ENCODE measurements around the gene TTLL12. TPM values are rescaled to one million over a fixed set of nuclear protein-coding genes. Genes with fewer than 3 reads are reported as not detected.
"Not testable (repeated sequence)": the region's sequence is repeated elsewhere in the genome, so short reads cannot be mapped to it uniquely, and the experiment has no call there.

The TTLL12 gene
- total RNA-seq, 2 experiments from 2014 or later, result 30.4 to 30.6 TPM

DNA sequence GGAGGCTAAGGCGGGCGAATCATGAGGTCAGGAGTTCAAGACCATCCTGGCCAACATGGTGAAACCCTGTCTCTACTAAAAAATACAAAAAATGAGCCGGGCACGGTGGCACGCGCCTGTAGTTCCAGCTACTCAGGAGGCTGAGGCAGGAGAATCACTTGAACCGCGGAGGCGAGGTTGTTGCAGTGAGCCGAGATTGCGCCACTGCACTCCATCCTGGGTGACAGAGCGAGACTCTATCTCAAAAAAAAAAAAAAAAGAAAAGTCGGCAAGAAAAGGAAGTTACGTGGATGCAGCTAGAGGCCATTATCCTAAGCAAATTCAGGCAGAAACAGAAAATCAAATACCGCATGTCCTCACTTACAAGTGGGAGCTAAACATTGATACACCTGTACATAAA lies 40.6 kb downstream of the TTLL12 start:
- ATAC-seq (ENCODE audit: low read depth); H3K27me3 Mint-ChIP-seq; H3K27ac Mint-ChIP-seq; H3K9me3 Mint-ChIP-seq; DNase-seq; H3K36me3 Mint-ChIP-seq; H3K4me3 Mint-ChIP-seq: not testable (repeated sequence)
- peaks cover 22% of the 10 kb centered on the region for H3K4me1 Mint-ChIP-seq
- POLR2A ChIA-PET, result interaction anchor here (0.7 kb wide), 3 partner anchors 18 to 290 kb away, joined by 3 to 5 read pairs (median 3); no protein-coding TSS in a partner anchor

- H3K4me1 Mint-ChIP-seq, result peaks cover 20% of the 10 kb centered on the region
- POLR2A ChIA-PET, result interaction anchor here (0.7 kb wide), 1 partner anchor 289 kb away, joined by 5 read pairs; no protein-coding TSS in a partner anchor
- H3K27ac Mint-ChIP-seq; ATAC-seq (ENCODE audit: low read depth); DNase-seq; H3K36me3 Mint-ChIP-seq; H3K9me3 Mint-ChIP-seq; H3K27me3 Mint-ChIP-seq; H3K4me3 Mint-ChIP-seq: not testable (repeated sequence)
Observed at GRCh38 chr22:43145371-43145770, 41.6 kb downstream of the TTLL12 start.

- peaks cover 20% of the 10 kb centered on the region for H3K4me1 Mint-ChIP-seq
- no peak overlapping the region for H3K27ac Mint-ChIP-seq
- H3K9me3 Mint-ChIP-seq, result no peaks in the 10 kb centered on the region
- H3K4me3 Mint-ChIP-seq, result no peak overlapping the region
- ATAC-seq (ENCODE audit: low read depth) (no peak), DNase-seq (no peak)
- POLR2A ChIA-PET, result no interaction called here
- no peaks in the 10 kb centered on the region for H3K27me3 Mint-ChIP-seq
- H3K36me3 Mint-ChIP-seq, result peaks cover 2% of the 10 kb centered on the region
Observed at GRCh38 chr22:43144949-43145348, 42.0 kb downstream of the TTLL12 start.

- Mint-ChIP-seq H3K4me1 (peaks cover 14% of the 10 kb centered on the region), H3K27me3 (no peaks in the 10 kb centered on the region), H3K9me3 (no peaks in the 10 kb centered on the region), H3K4me3 (peak within 1 kb of the TSS; percentile 83), H3K36me3 (peaks cover 5% of the 10 kb centered on the region), H3K27ac (peak within 1 kb of the TSS; percentile 91)
- POLR2A ChIA-PET, result interaction anchor here (1.2 to 1.9 kb wide), 2 partner anchors 9 to 45 kb away, joined by 5 to 10 read pairs; no protein-coding TSS in a partner anchor
- DNase-seq, result peak; percentile 90
- peak; percentile 81 for ATAC-seq (ENCODE audit: low read depth)
Observed at GRCh38 chr22:43142880-43143562, 43.9 kb downstream of the TTLL12 start, which contains the start of gene MCAT. TSS of gene MCAT (minus strand) at chr22:43143398. CDS start at chr22:43143348, 50 bp downstream.

- Mint-ChIP-seq H3K9me3 (no peaks in the 10 kb centered on the region), H3K36me3 (peaks cover 12% of the 10 kb centered on the region), H3K4me1 (peaks cover 2% of the 10 kb centered on the region), H3K27me3 (no peaks in the 10 kb centered on the region), H3K27ac (no peak overlapping the region), H3K4me3 (no peak overlapping the region)
- DNase-seq, result no peak
- POLR2A ChIA-PET, result no interaction called here
- ATAC-seq (ENCODE audit: low read depth), result no peak
Observed at GRCh38 chr22:43136801-43137200, 50.1 kb downstream of the TTLL12 start.

GRCh38 chr22:43136255-43136654 lies 50.7 kb downstream of the TTLL12 start:
- Mint-ChIP-seq H3K4me1 (peaks cover 2% of the 10 kb centered on the region), H3K27ac (no peak overlapping the region), H3K27me3 (no peaks in the 10 kb centered on the region), H3K36me3 (peaks cover 12% of the 10 kb centered on the region), H3K9me3 (no peaks in the 10 kb centered on the region), H3K4me3 (no peak overlapping the region)
- DNase-seq, result peak; percentile 59
- POLR2A ChIA-PET, result no interaction called here
- peak; percentile 84 for ATAC-seq (ENCODE audit: low read depth)

DNA sequence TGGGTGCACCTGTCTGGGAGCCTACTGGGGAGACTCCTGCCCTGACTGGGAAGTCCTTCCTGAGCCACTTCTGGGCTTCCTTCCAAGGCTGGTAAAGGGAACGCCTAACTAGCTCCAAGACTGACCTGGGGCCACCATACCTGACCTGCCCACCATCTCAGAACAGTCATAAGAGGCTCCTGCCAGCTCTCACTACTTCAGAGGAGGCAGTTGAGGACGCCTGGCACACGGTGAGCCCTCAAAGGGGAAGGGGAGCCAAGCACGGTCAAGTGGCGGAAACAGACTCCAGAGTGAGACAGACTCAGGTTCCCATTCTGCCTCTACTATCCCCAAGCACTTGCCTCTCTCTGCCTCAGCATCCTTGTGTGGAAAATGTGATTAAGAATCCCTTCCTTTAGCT lies 51.4 kb downstream of the TTLL12 start:
- Mint-ChIP-seq H3K27me3 (no peaks in the 10 kb centered on the region), H3K9me3 (no peaks in the 10 kb centered on the region), H3K27ac (no peak overlapping the region), H3K4me3 (no peak overlapping the region), H3K4me1 (no peaks in the 10 kb centered on the region), H3K36me3 (peaks cover 12% of the 10 kb centered on the region)
- DNase-seq (no peak), ATAC-seq (ENCODE audit: low read depth) (no peak)
- POLR2A ChIA-PET, result interaction anchor here (1.5 kb wide), 1 partner anchor 52 kb away, joined by 6 read pairs; no protein-coding TSS in a partner anchor

- no peak for DNase-seq
- no peak overlapping the region for H3K27ac Mint-ChIP-seq
- H3K9me3 Mint-ChIP-seq, result no peaks in the 10 kb centered on the region
- ATAC-seq (ENCODE audit: low read depth), result no peak
- no peaks in the 10 kb centered on the region for H3K4me1 Mint-ChIP-seq
- no peak overlapping the region for H3K4me3 Mint-ChIP-seq
- H3K27me3 Mint-ChIP-seq, result no peaks in the 10 kb centered on the region
- POLR2A ChIA-PET, result interaction anchor here (0.7 to 1.5 kb wide), 2 partner anchors 23 to 53 kb away, joined by 3 to 6 read pairs; no protein-coding TSS in a partner anchor
- H3K36me3 Mint-ChIP-seq, result peaks cover 9% of the 10 kb centered on the region
Observed at GRCh38 chr22:43134553-43134952, 52.4 kb downstream of the TTLL12 start.

GRCh38 chr22:43133401-43133800 lies 53.5 kb downstream of the TTLL12 start:
- POLR2A ChIA-PET, result interaction anchor here (0.6 kb wide), 1 partner anchor 130 kb away, joined by 3 read pairs; no protein-coding TSS in a partner anchor
- H3K4me1 Mint-ChIP-seq, result no peaks in the 10 kb centered on the region
- H3K36me3 Mint-ChIP-seq, result peaks cover 7% of the 10 kb centered on the region
- ATAC-seq (ENCODE audit: low read depth) (no peak), DNase-seq (no peak)
- no peak overlapping the region for H3K4me3 Mint-ChIP-seq
- no peaks in the 10 kb centered on the region for H3K9me3 Mint-ChIP-seq
- no peaks in the 10 kb centered on the region for H3K27me3 Mint-ChIP-seq
- no peak overlapping the region for H3K27ac Mint-ChIP-seq

DNA sequence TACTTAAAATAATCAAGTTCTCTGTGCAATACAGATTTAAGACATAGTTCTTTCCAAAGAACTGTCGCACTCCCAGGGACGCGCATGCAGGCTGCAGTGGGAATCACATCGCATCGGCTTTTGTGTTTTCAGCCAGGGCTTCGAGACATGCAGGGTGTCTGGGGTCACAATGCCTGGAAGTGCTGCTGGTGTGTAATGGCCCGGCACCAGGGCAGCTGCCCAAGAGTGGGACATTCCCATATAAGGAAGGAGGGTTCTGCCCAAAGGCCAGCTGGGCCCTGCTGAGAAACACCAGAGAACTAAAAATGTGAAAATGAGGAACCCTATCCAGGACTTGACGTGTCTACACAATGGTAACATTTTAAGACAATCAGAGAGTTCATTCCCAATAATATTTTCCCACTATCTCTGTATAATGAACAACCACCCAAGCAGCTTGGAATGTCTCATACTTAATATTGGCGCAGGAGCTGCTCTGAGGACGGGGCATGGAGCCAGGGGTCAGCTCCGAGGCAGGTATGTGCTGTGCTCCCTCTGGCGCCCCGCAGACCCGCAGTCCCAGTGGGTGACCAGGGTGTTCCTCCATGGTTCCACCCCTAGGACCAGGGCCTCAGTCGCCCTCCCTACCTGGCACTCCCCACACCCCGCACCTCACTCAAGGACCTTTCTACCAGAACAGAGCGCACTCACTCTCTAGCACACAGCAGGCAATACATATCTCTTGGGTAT lies 55.0 kb downstream of the TTLL12 start:
- Mint-ChIP-seq H3K4me3 (no peak overlapping the region), H3K27ac (no peak overlapping the region), H3K9me3 (no peaks in the 10 kb centered on the region), H3K27me3 (no peaks in the 10 kb centered on the region), H3K4me1 (peaks cover 3% of the 10 kb centered on the region), H3K36me3 (peaks cover 6% of the 10 kb centered on the region)
- POLR2A ChIA-PET, result no interaction called here
- no peak for DNase-seq
- ATAC-seq (ENCODE audit: low read depth), result no peak

- ATAC-seq (ENCODE audit: low read depth), result no peak
- H3K36me3 Mint-ChIP-seq, result peaks cover 5% of the 10 kb centered on the region
Observed at GRCh38 chr22:43129426-43130425, 57.2 kb downstream of the TTLL12 start.

GRCh38 chr22:43128928-43129424 lies 58.0 kb downstream of the TTLL12 start:
- Mint-ChIP-seq H3K27me3 (no peaks in the 10 kb centered on the region), H3K27ac (no peak overlapping the region)
- no peak for ATAC-seq (ENCODE audit: low read depth)

More at GRCh38 chr22:43129426-43130425, 57.2 kb downstream of the TTLL12 start:
- no peak for DNase-seq
- no peak overlapping the region for H3K27ac Mint-ChIP-seq
- no peaks in the 10 kb centered on the region for H3K9me3 Mint-ChIP-seq
- H3K4me1 Mint-ChIP-seq, result peaks cover 3% of the 10 kb centered on the region
- POLR2A ChIA-PET, result interaction anchor here (0.7 kb wide), 1 partner anchor 1293 kb away, joined by 3 read pairs; no protein-coding TSS in a partner anchor
- no peaks in the 10 kb centered on the region for H3K27me3 Mint-ChIP-seq
- H3K4me3 Mint-ChIP-seq, result no peak overlapping the region

More at GRCh38 chr22:43128928-43129424, 58.0 kb downstream of the TTLL12 start:
- H3K36me3 Mint-ChIP-seq, result peaks cover 2% of the 10 kb centered on the region
- POLR2A ChIA-PET, result no interaction called here
- H3K4me1 Mint-ChIP-seq, result peaks cover 3% of the 10 kb centered on the region
- DNase-seq, result no peak
- no peaks in the 10 kb centered on the region for H3K9me3 Mint-ChIP-seq
- no peak overlapping the region for H3K4me3 Mint-ChIP-seq
